ENCODE measurements around the gene SYNE4. TPM values are rescaled to one million over a fixed set of nuclear protein-coding genes. Genes with fewer than 3 reads are reported as not detected.

Gene SYNE4
- total RNA-seq, 1 experiment from 2014 or later: not detected

DNA sequence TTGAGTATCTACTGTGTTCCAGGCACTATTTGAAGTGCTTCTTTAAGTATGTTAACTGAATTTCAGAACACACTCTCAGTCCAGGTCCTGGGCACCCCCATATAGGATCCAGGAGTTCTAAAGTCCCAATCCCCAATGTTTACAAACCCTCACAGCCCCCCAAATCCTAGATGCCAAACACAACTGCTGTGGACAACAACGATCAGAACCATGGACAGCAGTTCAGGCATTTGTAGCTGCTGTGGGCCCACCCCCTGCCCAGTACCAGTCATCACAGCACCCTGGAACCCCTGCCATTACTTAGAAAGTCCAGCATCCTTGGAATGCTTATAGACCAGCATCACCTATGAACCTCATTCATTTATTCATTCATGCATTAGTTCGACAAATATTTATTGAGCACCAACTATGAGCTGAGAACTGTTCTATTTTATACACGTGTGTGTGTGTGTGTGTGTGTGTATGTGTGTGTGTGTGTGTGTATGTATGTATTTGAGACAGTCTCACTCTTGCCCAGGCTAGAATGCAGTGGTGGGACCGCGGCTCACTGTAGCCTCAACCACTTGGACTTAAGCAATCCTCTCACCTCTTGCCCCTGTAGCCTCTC is 32.9 kb downstream of the SYNE4 start:
- H3K27me3 ChIP-seq (replicated peaks; ENCODE audit: insufficient read depth, low read depth, low read length, poor library complexity): no peaks in the 10 kb centered on the region
- TF ChIP-seq, protein P1, sequence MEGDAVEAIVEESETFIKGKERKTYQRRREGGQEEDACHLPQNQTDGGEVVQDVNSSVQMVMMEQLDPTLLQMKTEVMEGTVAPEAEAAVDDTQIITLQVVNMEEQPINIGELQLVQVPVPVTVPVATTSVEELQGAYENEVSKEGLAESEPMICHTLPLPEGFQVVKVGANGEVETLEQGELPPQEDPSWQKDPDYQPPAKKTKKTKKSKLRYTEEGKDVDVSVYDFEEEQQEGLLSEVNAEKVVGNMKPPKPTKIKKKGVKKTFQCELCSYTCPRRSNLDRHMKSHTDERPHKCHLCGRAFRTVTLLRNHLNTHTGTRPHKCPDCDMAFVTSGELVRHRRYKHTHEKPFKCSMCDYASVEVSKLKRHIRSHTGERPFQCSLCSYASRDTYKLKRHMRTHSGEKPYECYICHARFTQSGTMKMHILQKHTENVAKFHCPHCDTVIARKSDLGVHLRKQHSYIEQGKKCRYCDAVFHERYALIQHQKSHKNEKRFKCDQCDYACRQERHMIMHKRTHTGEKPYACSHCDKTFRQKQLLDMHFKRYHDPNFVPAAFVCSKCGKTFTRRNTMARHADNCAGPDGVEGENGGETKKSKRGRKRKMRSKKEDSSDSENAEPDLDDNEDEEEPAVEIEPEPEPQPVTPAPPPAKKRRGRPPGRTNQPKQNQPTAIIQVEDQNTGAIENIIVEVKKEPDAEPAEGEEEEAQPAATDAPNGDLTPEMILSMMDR (conservative IDR thresholded peaks at IDR 0.05; ENCODE audit: low read depth, low read length): no peak
- TF ChIP-seq EZH2 (IDR thresholded peaks at IDR 0.05; ENCODE audit: borderline replicate concordance, low read depth, low read length, poor library complexity, severe bottlenecking): no peak
- ChIA-PET CTCF (interaction anchor here (0.6 kb wide), 1 partner anchor 9 kb away, joined by 9 read pairs; no protein-coding TSS in a partner anchor), POLR2A (ENCODE audit: low non-redundant PET) (no interaction called here)
- no peak overlapping the region for H3K4me3 ChIP-seq (ENCODE audit: low read depth, low read length, poor library complexity, severe bottlenecking)
- no peaks in the 10 kb centered on the region for H3K4me1 ChIP-seq (ENCODE audit: insufficient read depth, low read length, poor library complexity, severe bottlenecking)
- intact Hi-C loops (cut with micrococcal nuclease; ENCODE audit: unreplicated experiment): no loop called here
- no peak overlapping the region for H3K27ac ChIP-seq (ENCODE audit: low read depth, low read length, poor library complexity, severe bottlenecking)
- DNase-seq (ENCODE audit: low spot score): no peak
- BruUV-seq (replicated peaks): no TSS peak
- H3K36me3 ChIP-seq (ENCODE audit: insufficient read depth, low read length, poor library complexity, severe bottlenecking): no peaks in the 10 kb centered on the region
- H3K9me3 ChIP-seq (ENCODE audit: low read depth, low read length, poor library complexity, severe bottlenecking): no peaks in the 10 kb centered on the region

DNA sequence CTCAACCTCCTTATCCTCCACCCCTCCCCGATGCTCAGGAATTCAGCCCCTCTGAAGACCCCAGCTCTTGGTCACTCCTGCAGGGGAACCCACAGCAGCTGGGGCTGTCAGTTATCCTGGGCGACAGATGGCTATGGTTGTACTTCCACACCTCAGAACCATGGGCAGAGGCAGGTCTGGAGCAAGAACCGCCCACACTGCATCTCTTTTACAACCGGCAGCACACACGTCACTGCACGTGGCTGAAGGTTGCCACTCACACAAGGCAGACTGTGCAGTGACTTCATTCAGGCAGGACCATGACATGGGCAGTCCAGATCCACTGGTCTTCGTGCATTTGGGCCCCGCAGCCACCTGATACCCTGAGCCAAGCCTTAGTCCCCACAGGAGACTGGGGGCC is 35.1 kb downstream of the SYNE4 start:
- DNase-seq (ENCODE audit: low spot score): no peak
- Histone ChIP-seq H3K4me1 (ENCODE audit: insufficient read depth, low read length, poor library complexity, severe bottlenecking) (no peaks in the 10 kb centered on the region), H3K27ac (ENCODE audit: low read depth, low read length, poor library complexity, severe bottlenecking) (no peak overlapping the region), H3K27me3 (replicated peaks; ENCODE audit: insufficient read depth, low read depth, low read length, poor library complexity) (no peaks in the 10 kb centered on the region), H3K4me3 (ENCODE audit: low read depth, low read length, poor library complexity, severe bottlenecking) (no peak overlapping the region), H3K36me3 (ENCODE audit: insufficient read depth, low read length, poor library complexity, severe bottlenecking) (no peaks in the 10 kb centered on the region), H3K9me3 (ENCODE audit: low read depth, low read length, poor library complexity, severe bottlenecking) (no peaks in the 10 kb centered on the region)
- BruUV-seq (replicated peaks): no TSS peak
- POLR2A ChIA-PET (ENCODE audit: low non-redundant PET): no interaction called here
- TF ChIP-seq EZH2 (IDR thresholded peaks at IDR 0.05; ENCODE audit: borderline replicate concordance, low read depth, low read length, poor library complexity, severe bottlenecking): no peak
- TF ChIP-seq, protein P1 (conservative IDR thresholded peaks at IDR 0.05; ENCODE audit: low read depth, low read length): no peak
- CTCF ChIA-PET: no interaction called here
- intact Hi-C loops (cut with micrococcal nuclease; ENCODE audit: unreplicated experiment): no loop called here

DNA sequence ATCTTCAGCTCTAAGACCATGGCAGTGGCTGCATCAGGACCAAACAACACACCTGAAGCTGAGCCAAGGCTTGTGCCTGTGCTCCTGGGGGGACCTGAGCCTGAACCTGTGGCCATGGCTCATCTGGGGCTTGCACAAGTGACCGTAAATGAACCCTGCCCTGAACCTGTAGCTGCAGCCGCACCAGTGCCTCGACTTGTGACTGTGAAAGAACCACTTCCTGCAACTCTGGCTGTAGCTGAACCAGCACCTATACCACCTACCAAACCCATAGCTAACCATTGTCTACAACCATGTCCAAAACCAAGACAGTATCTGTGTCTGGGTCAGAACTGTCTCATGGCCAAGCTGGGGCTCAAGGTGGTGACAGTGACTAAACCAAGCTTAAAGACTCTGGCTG is 41.8 kb downstream of the SYNE4 start:
- intact Hi-C loops (cut with micrococcal nuclease; ENCODE audit: unreplicated experiment): no loop called here
- H3K4me1 ChIP-seq (ENCODE audit: insufficient read depth, low read length, poor library complexity, severe bottlenecking): no peaks in the 10 kb centered on the region
- H3K4me3 ChIP-seq (ENCODE audit: low read depth, low read length, poor library complexity, severe bottlenecking): no peak overlapping the region
- ChIA-PET POLR2A (ENCODE audit: low non-redundant PET) (no interaction called here), CTCF (interaction anchor here (0.8 kb wide), 1 partner anchor 9 kb away, joined by 9 read pairs; no protein-coding TSS in a partner anchor)
- H3K36me3 ChIP-seq (ENCODE audit: insufficient read depth, low read length, poor library complexity, severe bottlenecking): no peaks in the 10 kb centered on the region
- BruUV-seq (replicated peaks): no TSS peak
- H3K27me3 ChIP-seq (replicated peaks; ENCODE audit: insufficient read depth, low read depth, low read length, poor library complexity): no peaks in the 10 kb centered on the region
- no peaks in the 10 kb centered on the region for H3K9me3 ChIP-seq (ENCODE audit: low read depth, low read length, poor library complexity, severe bottlenecking)
- DNase-seq (ENCODE audit: low spot score): no peak
- TF ChIP-seq EZH2 (IDR thresholded peaks at IDR 0.05; ENCODE audit: borderline replicate concordance, low read depth, low read length, poor library complexity, severe bottlenecking): no peak
- TF ChIP-seq, protein P1 (conservative IDR thresholded peaks at IDR 0.05; ENCODE audit: low read depth, low read length): no peak
- no peak overlapping the region for H3K27ac ChIP-seq (ENCODE audit: low read depth, low read length, poor library complexity, severe bottlenecking)

Measured in A673 (cell line).